Hepatocyte (in vitro differentiated cells): ENCODE measurements around the gene KLHL8. TPM values are rescaled to one million over a fixed set of nuclear protein-coding genes. Genes with fewer than 3 reads are reported as not detected.

Experiments used
- DNase-seq: peaks from one replicate; pipeline ENCODE4 v3.0.0-alpha.2; 2016; ENCODE audit warnings: low spot score
- H2AFZ ChIP-seq: fragments of 200-600 bp; sonication (generic); 2 replicates; pipeline ENCODE4 v1.6.0; 2016; ENCODE audit warnings: antibody characterized with exemption, mild to moderate bottlenecking
- H3K27ac ChIP-seq: fragments of 200-600 bp; sonication (generic); 2 replicates; pipeline ENCODE4 v1.5.1; 2016; ENCODE audit warnings: mild to moderate bottlenecking
- H3K27me3 ChIP-seq: fragments of 200-600 bp; sonication (generic); 2 replicates; pipeline ENCODE4 v1.6.1; 2016
- H3K36me3 ChIP-seq: fragments of 200-600 bp; sonication (generic); replicated peaks from 2 replicates; pipeline ENCODE4 v1.5.1; 2016; ENCODE audit warnings: low read depth; ENCODE audit not compliant: insufficient read depth
- H3K4me1 ChIP-seq: fragments of 200-600 bp; sonication (generic); 2 replicates; pipeline ENCODE4 v1.5.1; 2016; ENCODE audit warnings: mild to moderate bottlenecking, moderate library complexity; ENCODE audit not compliant: insufficient read depth
- H3K4me2 ChIP-seq: fragments of 200-600 bp; sonication (generic); 2 replicates; pipeline ENCODE4 v1.6.0; 2016
- H3K4me3 ChIP-seq: fragments of 200-600 bp; sonication (generic); 2 replicates; pipeline ENCODE4 v1.5.1; 2016; ENCODE audit warnings: mild to moderate bottlenecking
- H3K79me2 ChIP-seq: fragments of 200-600 bp; sonication (generic); 2 replicates; pipeline ENCODE4 v1.6.0; 2017; ENCODE audit warnings: mild to moderate bottlenecking
- H3K9me2 ChIP-seq: fragments of 200-600 bp; sonication (generic); replicated peaks from 2 replicates; pipeline ENCODE4 v1.6.0; 2017; ENCODE audit warnings: mild to moderate bottlenecking; ENCODE audit not compliant: insufficient read depth
- H3K9me3 ChIP-seq: fragments of 200-600 bp; sonication (generic); 2 replicates; pipeline ENCODE4 v1.5.1; 2016; ENCODE audit warnings: low read depth, mild to moderate bottlenecking
- H4K20me1 ChIP-seq: fragments of 200-600 bp; sonication (generic); 2 replicates; pipeline ENCODE4 v1.6.0; 2016; ENCODE audit warnings: mild to moderate bottlenecking; ENCODE audit not compliant: insufficient read depth, poor library complexity, severe bottlenecking
- CTCF ChIP-seq: fragments of 200-600 bp; sonication (generic); IDR thresholded peaks from 2 replicates; pipeline ENCODE4 v1.5.1; 2016; ENCODE audit warnings: antibody characterized with exemption, mild to moderate bottlenecking; ENCODE audit not compliant: poor library complexity
- EZH2 ChIP-seq: fragments of 200-600 bp; sonication (generic); IDR thresholded peaks from 2 replicates; pipeline ENCODE4 v1.6.1; 2016; ENCODE audit warnings: antibody characterized with exemption, mild to moderate bottlenecking, borderline replicate concordance
- EZH2phosphoT487 ChIP-seq: fragments of 200-600 bp; sonication (generic); IDR thresholded peaks from one replicate; pipeline ENCODE4 v1.6.1; 2018; ENCODE audit warnings: antibody characterized with exemption, mild to moderate bottlenecking, low read depth, moderate library complexity; ENCODE audit not compliant: unreplicated experiment, severe bottlenecking
- WGBS: methylation state at CpG from one replicate; pipeline ENCODE4 v1.1.6; 2016; ENCODE audit warnings: low lambda C conversion rate; ENCODE audit errors: missing lambda C conversion rate; 5-methylcytosine and 5-hydroxymethylcytosine counted together
- polyA plus RNA-seq: library from polyadenylated mRNA; unstranded; fragments of >200 nt; fragmentation: Nextera tagmentation; extraction: Ambion mirVana; gene quantifications from 2 replicates; pipeline ENCODE4 v1.2.1, GENCODE V29; 2016
- total RNA-seq: library from RNA; depleted of rRNA; stranded (reverse); fragments of >200 nt; gene quantifications from 2 replicates; pipeline ENCODE4 v1.2.3, GENCODE V29; 2014

Gene KLHL8
- total and polyA plus RNA-seq, 2 experiments from 2014 or later = 10.0 to 23.9 TPM

GRCh38 chr4:87180767-87181166 is 39.7 kb downstream of the KLHL8 start:
- H3K4me2 ChIP-seq = no peak overlapping the region
- no peak overlapping the region for H3K4me3 ChIP-seq
- H3K27me3 ChIP-seq = no peaks in the 10 kb centered on the region
- H3K9me2 ChIP-seq = no peaks in the 10 kb centered on the region
- H3K27ac ChIP-seq = no peak overlapping the region
- WGBS = 98% methylated on average over 2 of the region's 2 CpGs
- H3K36me3 ChIP-seq = no peaks in the 10 kb centered on the region
- H4K20me1 ChIP-seq = no peaks in the 10 kb centered on the region
- no peaks in the 10 kb centered on the region for H3K79me2 ChIP-seq
- H3K4me1 ChIP-seq = no peaks in the 10 kb centered on the region
- no peak overlapping the region for H2AFZ ChIP-seq
- no peaks in the 10 kb centered on the region for H3K9me3 ChIP-seq
- TF ChIP-seq EZH2 (no peak), CTCF (no peak)
- no peak for DNase-seq

GRCh38 chr4:87179751-87180150 is 40.7 kb downstream of the KLHL8 start:
- no peaks in the 10 kb centered on the region for H4K20me1 ChIP-seq
- no peak overlapping the region for H3K4me3 ChIP-seq
- H3K27me3 ChIP-seq = no peaks in the 10 kb centered on the region
- no peaks in the 10 kb centered on the region for H3K36me3 ChIP-seq
- no peaks in the 10 kb centered on the region for H3K79me2 ChIP-seq
- whole genome bisulfite sequencing = 100% methylated on average over 1 of the region's 1 CpG
- no peak for DNase-seq
- H3K4me1 ChIP-seq = no peaks in the 10 kb centered on the region
- H3K27ac ChIP-seq = no peak overlapping the region
- no peaks in the 10 kb centered on the region for H3K9me3 ChIP-seq
- H2AFZ ChIP-seq = no peak overlapping the region
- no peak overlapping the region for H3K4me2 ChIP-seq
- TF ChIP-seq EZH2phosphoT487 (no peak), CTCF (no peak), EZH2 (no peak)
- H3K9me2 ChIP-seq = no peaks in the 10 kb centered on the region

- H3K4me1 ChIP-seq = no peaks in the 10 kb centered on the region
- no peaks in the 10 kb centered on the region for H3K79me2 ChIP-seq
- no peaks in the 10 kb centered on the region for H4K20me1 ChIP-seq
- H3K9me3 ChIP-seq = no peaks in the 10 kb centered on the region
- H3K4me2 ChIP-seq = no peak overlapping the region
- H3K4me3 ChIP-seq = no peak overlapping the region
- H3K36me3 ChIP-seq = no peaks in the 10 kb centered on the region
- H2AFZ ChIP-seq = no peak overlapping the region
- no peaks in the 10 kb centered on the region for H3K9me2 ChIP-seq
- WGBS = 90% methylated on average over 2 of the region's 2 CpGs
- TF ChIP-seq EZH2phosphoT487 = no peak
- TF ChIP-seq CTCF = no peak
- TF ChIP-seq EZH2 = no peak
- H3K27ac ChIP-seq = no peak overlapping the region
- H3K27me3 ChIP-seq = no peaks in the 10 kb centered on the region
- DNase-seq = no peak
Observed at GRCh38 chr4:87174672-87175071, 45.7 kb downstream of the KLHL8 start.

GRCh38 chr4:87171944-87172343 is 48.5 kb downstream of the KLHL8 start:
- Histone ChIP-seq H3K4me2 (no peak overlapping the region), H3K27me3 (no peaks in the 10 kb centered on the region), H4K20me1 (no peaks in the 10 kb centered on the region), H3K9me2 (no peaks in the 10 kb centered on the region), H3K9me3 (no peaks in the 10 kb centered on the region), H3K4me1 (no peaks in the 10 kb centered on the region), H3K4me3 (no peak overlapping the region), H2AFZ (no peak overlapping the region), H3K36me3 (no peaks in the 10 kb centered on the region), H3K27ac (no peak overlapping the region), H3K79me2 (no peaks in the 10 kb centered on the region)
- 98% methylated on average over 2 of the region's 2 CpGs for WGBS
- no peak for DNase-seq
- TF ChIP-seq EZH2phosphoT487 (no peak), EZH2 (no peak), CTCF (no peak)
